Endometrial microvascular endothelial cells (primary cell): ENCODE data around the gene KCNK10. TPM values are rescaled to one million over a fixed set of nuclear protein-coding genes. Genes with fewer than 3 reads are reported as not detected.
"Not testable (repeated sequence)": the region's sequence is repeated elsewhere in the genome, so short reads cannot be mapped to it uniquely, and the experiment has no call there.

Source experiments
- in situ Hi-C: cut with HindIII; loops from 2 replicates; pipeline ENCODE4 v1.10.0; 2017; ENCODE audit warnings: low sequenced_read_pairs, low pct_unique_long_range_greater_than_20kb; ENCODE audit errors: inconsistent ontology term
- total RNA-seq: library from RNA; depleted of rRNA; stranded (reverse); fragments of >200 nt; gene quantifications from one replicate; pipeline ENCODE4 v1.2.3, GENCODE V29; 2015; ENCODE audit errors: inconsistent ontology term

Gene KCNK10
- total RNA-seq, 1 donor from 2014 or later: not detected

- in situ Hi-C loops: no loop called here
Measured at GRCh38 chr14:88276923-88277596, 46.0 kb downstream of the KCNK10 start.

- in situ Hi-C loops: no loop called here
Measured at GRCh38 chr14:88272390-88273269, 50.4 kb downstream of the KCNK10 start.

DNA sequence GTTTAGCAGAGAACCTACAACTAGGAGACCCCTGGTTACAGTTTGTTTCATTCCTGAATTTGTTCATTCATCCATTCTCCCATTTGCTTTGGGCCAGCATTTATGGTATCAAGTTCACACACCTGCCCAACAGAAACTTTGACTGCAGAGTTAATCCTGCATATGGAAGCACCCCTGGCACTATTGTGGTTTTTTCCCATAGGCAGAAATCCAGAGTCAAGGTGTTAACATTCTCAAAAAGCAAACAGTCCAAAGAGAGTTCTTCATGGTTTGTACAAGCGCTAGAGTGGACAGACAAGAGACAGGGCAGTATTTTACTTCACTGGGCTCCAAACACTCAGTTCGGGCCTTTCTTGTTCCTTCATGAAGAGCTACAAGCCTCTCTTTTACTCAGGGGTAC, 51.9 kb downstream of the KCNK10 start:
- in situ Hi-C loops: no loop called here

- in situ Hi-C loops: no loop called here
Measured at GRCh38 chr14:88270776-88271175, 52.3 kb downstream of the KCNK10 start.

- in situ Hi-C loops: no loop called here
Measured at GRCh38 chr14:88269806-88270420, 53.2 kb downstream of the KCNK10 start.

DNA sequence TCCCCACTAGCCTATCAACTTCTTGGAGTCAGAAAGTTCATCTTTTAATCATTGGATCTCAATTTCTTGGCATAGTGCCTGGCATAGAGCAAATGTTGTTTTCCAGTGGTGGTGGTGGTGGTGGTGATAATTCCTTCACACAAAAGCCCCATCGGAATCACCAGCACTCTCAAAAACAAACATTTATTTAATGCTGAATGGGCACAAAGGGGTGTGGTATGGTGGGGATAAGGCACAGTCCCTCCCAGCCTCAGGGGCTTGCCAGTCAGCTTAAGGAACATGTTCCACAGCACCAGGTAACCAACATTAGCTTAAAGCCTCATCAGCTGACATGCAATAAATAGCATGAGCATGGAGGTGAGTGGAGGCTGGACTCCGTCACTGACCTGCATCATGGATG, 56.6 kb downstream of the KCNK10 start:
- in situ Hi-C loops: no loop called here

- in situ Hi-C loops: no loop called here
Measured at GRCh38 chr14:88264116-88264515, 59.0 kb downstream of the KCNK10 start.

DNA sequence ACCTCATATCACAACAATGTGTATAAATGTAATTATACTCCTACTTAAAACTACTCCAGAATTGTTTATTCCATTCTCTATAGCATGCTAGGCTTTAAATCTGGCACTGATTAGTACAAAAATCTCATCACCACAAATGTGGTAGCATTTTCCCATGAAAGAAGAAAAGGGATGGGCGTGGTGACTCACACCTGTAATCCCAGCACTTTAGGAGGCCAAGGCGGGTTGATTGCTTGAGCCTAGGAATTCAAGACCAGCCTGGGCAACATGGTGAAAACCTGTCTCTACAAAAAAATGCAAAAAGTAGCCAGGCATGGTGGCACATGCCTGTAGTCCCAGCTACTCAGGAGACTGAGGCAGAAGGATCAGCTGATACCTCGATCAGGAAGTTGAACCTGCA, 61.8 kb downstream of the KCNK10 start:
- in situ Hi-C loops: not testable (repeated sequence)

DNA sequence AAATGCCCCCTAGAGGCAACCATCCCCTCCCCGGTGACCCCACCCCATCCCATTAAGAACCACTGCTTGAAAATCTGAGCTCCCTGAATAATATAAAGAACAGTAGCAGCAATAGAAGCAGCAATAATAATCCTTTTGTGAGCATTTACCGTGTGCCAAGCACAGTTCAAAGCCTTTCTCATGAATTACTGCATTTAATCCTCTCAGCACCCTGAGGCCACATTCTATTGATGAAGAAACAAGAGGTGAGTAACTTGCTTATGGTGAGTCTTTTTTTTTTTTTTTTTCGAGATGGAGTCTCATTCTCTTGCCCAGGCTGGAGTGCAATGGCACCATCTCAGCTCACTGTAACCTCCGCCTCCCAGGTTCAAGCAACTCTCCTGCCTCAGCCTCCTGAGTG, 65.0 kb downstream of the KCNK10 start:
- in situ Hi-C loops: no loop called here

DNA sequence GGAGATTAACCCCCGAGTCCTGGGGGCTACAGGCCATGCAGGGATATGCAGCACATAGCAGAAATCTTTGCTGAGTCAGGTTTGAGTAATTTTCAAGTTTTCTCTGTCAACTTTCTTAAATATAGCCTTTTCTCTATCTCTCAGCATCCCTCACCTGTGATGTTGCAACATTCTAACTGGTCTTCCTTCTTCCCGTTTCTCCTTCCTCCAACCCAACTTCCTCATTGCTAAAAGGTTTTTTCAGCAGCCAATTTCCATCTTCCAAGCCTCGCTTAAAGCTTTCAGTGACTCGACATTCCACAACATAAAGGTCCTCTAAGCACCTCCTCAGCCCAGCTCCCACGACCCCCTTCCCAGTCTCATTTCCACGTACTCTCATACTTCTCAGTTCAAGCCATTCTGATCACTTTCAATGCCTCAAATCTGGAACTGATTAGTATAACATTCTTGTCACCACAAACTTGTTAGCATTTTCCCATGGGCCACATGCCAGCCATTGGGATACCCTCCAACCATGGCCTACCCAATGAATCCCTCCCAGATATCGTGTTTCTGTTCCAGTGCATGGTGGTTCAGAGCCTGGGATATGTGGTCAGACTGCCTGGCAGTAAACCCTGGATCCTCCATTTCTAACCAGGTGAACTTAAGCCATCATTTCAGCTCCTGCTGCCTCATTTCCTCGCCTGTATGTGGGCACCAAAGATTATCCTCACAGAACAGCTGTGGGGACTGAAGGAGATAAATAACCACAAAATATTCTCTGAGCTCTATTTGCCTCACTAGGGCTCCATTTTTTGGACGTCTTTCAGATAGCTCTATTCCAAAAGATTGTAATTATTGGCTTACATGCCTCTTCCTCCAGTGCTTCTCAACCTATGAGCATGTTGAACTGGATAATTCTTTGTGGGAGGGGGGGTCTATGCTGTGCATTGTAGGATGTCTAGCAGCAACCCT, 65.8 kb downstream of the KCNK10 start:
- in situ Hi-C loops: no loop called here

DNA sequence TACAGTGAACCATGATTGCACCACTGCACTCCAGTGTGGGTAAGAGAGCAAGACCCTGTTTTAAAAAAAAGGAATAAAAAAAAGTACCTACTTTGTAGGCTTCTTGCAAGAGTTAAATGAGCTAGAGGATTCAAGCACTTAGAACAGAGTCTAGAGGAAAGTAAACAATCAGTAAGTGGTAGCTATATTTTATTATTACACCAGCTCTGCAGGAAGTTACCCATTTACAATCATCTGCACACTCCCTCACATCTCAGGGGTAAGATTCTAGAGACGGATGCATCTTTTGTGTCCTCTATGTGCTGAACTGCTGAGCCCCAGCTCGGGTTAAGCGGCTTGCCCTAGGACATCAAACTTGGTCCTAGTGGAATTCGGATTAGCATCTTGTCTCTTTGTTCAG, 67.3 kb downstream of the KCNK10 start:
- in situ Hi-C loops: no loop called here

- in situ Hi-C loops: no loop called here
Measured at GRCh38 chr14:88255196-88255595, 67.9 kb downstream of the KCNK10 start.

- in situ Hi-C loops: no loop called here
Measured at GRCh38 chr14:88252498-88252897, 70.6 kb downstream of the KCNK10 start.

DNA sequence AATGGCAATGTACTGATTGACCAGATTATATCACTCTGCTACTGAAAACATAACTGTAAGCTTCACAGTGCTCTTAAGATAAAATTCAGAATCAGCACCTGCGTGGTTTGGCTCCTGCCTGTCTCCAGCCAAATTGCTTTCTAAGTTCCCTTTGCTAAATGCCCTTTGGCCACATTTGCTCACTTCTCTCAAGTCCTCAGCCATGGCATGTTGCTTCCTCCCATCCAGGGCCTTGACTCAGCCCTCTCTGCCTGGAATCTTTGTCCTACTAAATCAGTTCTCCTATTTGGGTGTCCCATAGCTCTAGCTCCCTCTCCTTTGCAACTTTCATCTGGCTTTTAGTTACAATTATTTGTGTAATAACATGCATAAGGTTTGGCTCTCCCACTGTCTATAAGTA, 71.4 kb downstream of the KCNK10 start:
- in situ Hi-C loops: no loop called here

GRCh38 chr14:88249266-88249665, 73.8 kb downstream of the KCNK10 start:
- in situ Hi-C loops: no loop called here

DNA sequence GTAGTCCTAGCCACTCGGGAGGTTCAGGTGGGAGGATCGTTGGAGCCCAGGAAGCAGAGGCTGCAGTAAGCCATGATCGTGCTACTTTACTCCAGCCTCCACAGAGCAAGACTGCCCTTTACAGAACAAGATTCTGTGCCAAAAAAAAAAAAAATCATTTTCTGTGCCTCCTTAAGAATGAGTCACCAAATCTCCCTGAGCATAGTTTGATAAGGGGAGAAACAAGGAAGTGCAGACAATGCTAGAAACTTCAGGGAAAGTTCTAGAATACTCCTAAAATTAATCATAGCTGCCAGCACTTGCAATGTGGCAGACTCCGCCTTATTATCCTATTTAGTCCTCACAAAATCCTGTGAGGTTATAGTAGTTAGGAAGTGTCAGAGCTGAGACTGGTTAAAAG, 74.5 kb downstream of the KCNK10 start:
- in situ Hi-C loops: no loop called here

GRCh38 chr14:88247228-88247627, 75.8 kb downstream of the KCNK10 start:
- in situ Hi-C loops: no loop called here

- in situ Hi-C loops: no loop called here
Measured at GRCh38 chr14:88245321-88245720, 77.7 kb downstream of the KCNK10 start.

GRCh38 chr14:88243946-88244345, 79.1 kb downstream of the KCNK10 start:
- in situ Hi-C loops: no loop called here
